ENCODE data around the gene DIP2C.

DNA sequence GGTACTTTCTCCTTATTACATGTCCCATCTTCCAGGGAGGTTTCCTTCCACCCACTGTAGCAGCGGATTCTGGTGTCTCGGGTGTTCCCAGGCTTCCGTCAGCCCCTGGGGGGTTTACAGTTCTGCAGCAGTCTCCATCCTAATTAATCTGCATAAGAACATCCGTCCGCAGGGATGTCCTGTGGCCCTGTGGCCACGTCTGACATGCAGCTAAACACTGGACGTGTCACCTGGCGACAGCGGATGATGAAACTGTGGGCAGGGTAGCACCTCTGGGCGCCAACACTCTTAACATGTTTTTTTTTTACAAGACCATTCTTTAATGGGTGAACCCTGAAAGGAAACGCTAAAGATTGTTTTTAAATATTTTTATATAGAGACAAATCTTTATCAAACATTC, 58.2 kb downstream of the DIP2C start:
- TF ChIP-seq POLR2A (IDR thresholded peaks at IDR 0.05): no peak
- TF ChIP-seq, protein P1, sequence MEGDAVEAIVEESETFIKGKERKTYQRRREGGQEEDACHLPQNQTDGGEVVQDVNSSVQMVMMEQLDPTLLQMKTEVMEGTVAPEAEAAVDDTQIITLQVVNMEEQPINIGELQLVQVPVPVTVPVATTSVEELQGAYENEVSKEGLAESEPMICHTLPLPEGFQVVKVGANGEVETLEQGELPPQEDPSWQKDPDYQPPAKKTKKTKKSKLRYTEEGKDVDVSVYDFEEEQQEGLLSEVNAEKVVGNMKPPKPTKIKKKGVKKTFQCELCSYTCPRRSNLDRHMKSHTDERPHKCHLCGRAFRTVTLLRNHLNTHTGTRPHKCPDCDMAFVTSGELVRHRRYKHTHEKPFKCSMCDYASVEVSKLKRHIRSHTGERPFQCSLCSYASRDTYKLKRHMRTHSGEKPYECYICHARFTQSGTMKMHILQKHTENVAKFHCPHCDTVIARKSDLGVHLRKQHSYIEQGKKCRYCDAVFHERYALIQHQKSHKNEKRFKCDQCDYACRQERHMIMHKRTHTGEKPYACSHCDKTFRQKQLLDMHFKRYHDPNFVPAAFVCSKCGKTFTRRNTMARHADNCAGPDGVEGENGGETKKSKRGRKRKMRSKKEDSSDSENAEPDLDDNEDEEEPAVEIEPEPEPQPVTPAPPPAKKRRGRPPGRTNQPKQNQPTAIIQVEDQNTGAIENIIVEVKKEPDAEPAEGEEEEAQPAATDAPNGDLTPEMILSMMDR (IDR thresholded peaks at IDR 0.05): no peak

All from testis (tissue), 2 donors.